ENCODE data around the gene RCN1.

DNA sequence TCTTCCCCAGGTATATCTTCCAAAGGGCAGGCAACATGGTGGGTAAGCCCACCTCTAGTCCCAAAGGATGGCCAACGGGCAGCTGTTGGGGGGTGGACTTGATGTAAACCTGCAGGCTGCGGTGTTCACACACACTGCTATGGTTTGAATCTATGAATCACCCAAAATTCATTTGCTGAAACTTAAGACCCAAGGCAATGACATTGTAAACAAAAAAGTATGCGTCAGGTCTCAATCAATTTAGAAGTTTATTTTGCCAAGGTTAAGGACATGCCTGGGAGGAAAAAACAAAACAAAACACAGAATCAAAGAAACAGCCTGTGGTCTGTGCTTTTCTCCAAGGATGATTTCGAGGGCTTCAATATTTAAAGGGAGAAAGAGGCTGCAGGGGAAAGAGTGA is 18.3 kb downstream of the RCN1 start:
- TF ChIP-seq, protein P1, sequence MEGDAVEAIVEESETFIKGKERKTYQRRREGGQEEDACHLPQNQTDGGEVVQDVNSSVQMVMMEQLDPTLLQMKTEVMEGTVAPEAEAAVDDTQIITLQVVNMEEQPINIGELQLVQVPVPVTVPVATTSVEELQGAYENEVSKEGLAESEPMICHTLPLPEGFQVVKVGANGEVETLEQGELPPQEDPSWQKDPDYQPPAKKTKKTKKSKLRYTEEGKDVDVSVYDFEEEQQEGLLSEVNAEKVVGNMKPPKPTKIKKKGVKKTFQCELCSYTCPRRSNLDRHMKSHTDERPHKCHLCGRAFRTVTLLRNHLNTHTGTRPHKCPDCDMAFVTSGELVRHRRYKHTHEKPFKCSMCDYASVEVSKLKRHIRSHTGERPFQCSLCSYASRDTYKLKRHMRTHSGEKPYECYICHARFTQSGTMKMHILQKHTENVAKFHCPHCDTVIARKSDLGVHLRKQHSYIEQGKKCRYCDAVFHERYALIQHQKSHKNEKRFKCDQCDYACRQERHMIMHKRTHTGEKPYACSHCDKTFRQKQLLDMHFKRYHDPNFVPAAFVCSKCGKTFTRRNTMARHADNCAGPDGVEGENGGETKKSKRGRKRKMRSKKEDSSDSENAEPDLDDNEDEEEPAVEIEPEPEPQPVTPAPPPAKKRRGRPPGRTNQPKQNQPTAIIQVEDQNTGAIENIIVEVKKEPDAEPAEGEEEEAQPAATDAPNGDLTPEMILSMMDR (tag by site-specific recombination; IDR thresholded peaks at IDR 0.05): no peak
- TF ChIP-seq, protein P2, sequence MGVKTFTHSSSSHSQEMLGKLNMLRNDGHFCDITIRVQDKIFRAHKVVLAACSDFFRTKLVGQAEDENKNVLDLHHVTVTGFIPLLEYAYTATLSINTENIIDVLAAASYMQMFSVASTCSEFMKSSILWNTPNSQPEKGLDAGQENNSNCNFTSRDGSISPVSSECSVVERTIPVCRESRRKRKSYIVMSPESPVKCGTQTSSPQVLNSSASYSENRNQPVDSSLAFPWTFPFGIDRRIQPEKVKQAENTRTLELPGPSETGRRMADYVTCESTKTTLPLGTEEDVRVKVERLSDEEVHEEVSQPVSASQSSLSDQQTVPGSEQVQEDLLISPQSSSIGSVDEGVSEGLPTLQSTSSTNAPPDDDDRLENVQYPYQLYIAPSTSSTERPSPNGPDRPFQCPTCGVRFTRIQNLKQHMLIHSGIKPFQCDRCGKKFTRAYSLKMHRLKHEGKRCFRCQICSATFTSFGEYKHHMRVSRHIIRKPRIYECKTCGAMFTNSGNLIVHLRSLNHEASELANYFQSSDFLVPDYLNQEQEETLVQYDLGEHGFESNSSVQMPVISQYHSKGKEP (tag by site-specific recombination; IDR thresholded peaks at IDR 0.05): 0 out of 2 replicates have a peak, but pooled peaks have one; percentile 9
- no peak for TF ChIP-seq ZSCAN23 (tag by site-specific recombination; IDR thresholded peaks at IDR 0.05)
- TF ChIP-seq, protein P3, sequence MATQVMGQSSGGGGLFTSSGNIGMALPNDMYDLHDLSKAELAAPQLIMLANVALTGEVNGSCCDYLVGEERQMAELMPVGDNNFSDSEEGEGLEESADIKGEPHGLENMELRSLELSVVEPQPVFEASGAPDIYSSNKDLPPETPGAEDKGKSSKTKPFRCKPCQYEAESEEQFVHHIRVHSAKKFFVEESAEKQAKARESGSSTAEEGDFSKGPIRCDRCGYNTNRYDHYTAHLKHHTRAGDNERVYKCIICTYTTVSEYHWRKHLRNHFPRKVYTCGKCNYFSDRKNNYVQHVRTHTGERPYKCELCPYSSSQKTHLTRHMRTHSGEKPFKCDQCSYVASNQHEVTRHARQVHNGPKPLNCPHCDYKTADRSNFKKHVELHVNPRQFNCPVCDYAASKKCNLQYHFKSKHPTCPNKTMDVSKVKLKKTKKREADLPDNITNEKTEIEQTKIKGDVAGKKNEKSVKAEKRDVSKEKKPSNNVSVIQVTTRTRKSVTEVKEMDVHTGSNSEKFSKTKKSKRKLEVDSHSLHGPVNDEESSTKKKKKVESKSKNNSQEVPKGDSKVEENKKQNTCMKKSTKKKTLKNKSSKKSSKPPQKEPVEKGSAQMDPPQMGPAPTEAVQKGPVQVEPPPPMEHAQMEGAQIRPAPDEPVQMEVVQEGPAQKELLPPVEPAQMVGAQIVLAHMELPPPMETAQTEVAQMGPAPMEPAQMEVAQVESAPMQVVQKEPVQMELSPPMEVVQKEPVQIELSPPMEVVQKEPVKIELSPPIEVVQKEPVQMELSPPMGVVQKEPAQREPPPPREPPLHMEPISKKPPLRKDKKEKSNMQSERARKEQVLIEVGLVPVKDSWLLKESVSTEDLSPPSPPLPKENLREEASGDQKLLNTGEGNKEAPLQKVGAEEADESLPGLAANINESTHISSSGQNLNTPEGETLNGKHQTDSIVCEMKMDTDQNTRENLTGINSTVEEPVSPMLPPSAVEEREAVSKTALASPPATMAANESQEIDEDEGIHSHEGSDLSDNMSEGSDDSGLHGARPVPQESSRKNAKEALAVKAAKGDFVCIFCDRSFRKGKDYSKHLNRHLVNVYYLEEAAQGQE (tag by site-specific recombination; IDR thresholded peaks at IDR 0.05): no peak
